Suprapubic skin (tissue), 4 donors: ENCODE data around the gene OR5H15.

ENCODE experiments used
- CTCF ChIP-seq, 2 donors: fragments of 200-600 bp in 1 of 2; fragments of 450-650 bp in 1 of 2; sonication (generic) in 1 of 2; IDR thresholded peaks; one replicate each; pipeline ENCODE4 v1.5.1; 2016 to 2019; ENCODE audit warnings: antibody characterized with exemption in 2 of 2, mild to moderate bottlenecking in 1 of 2, moderate library complexity in 1 of 2
- POLR2A ChIP-seq, 2 donors: fragments of 450-650 bp; IDR thresholded peaks; one replicate each; pipeline ENCODE4 v1.6.1; 2017; ENCODE audit warnings: antibody characterized with exemption in 2 of 2, mild to moderate bottlenecking in 2 of 2, moderate library complexity in 2 of 2
- POLR2AphosphoS5 ChIP-seq, 3 donors: sonication (generic); formaldehyde crosslinking; IDR thresholded peaks; one replicate each; pipeline ENCODE4 v1.6.1; 2017; ENCODE audit warnings: antibody characterized with exemption in 3 of 3

GRCh38 chr3:98188545-98188944, 22.0 kb downstream of the OR5H15 start:
- TF ChIP-seq POLR2A (IDR thresholded peaks at IDR 0.05) (no peak), CTCF (IDR thresholded peaks at IDR 0.05) (no peak), POLR2AphosphoS5 (IDR thresholded peaks at IDR 0.05) (no peak)
